K562 (cell line): Measurements from ENCODE around the gene PRKAA1. TPM values are rescaled to one million over a fixed set of nuclear protein-coding genes. Genes with fewer than 3 reads are reported as not detected.

Experiments used
- polyA plus RNA-seq, 8 experiments: library from polyadenylated mRNA; depleted of rRNA in 4 of 8; stranded (reverse) in 5 of 8; unstranded in 3 of 8; fragments of >200 nt; fragmentation: Nextera tagmentation in 2 of 8; fragmentation: Illumina TruSeq in 1 of 8; extraction: Ambion mirVana in 2 of 8; extraction: Trizol in 1 of 8; gene quantifications; 2 replicates each; pipeline versions ENCODE4 v1.2.1 to v1.2.3, GENCODE V29; 2011 to 2014; ENCODE audit warnings: inconsistent platforms in 1 of 8, missing spikeins in 1 of 8
- total RNA-seq, 7 experiments: library from RNA; depleted of rRNA in 6 of 7; stranded (reverse); fragments of >200 nt in 6 of 7; fragmentation: Illumina TruSeq in 2 of 7; extraction: Trizol in 2 of 7; gene quantifications; 2 replicates each; pipeline versions ENCODE4 v1.2.1 to v1.2.3, GENCODE V29; 2011 to 2021; ENCODE audit warnings: low replicate concordance in 1 of 7
- TF ChIP-seq, protein P1 (sequence below): fragments of 200-600 bp; sonication (generic); IDR thresholded peaks from one replicate; pipeline ENCODE4 v1.6.1; 2012; ENCODE audit warnings: mild to moderate bottlenecking, low read depth, low read length, inconsistent platforms
- TF ChIP-seq, protein P2 (sequence below): sonication (generic); formaldehyde crosslinking; IDR thresholded peaks from 2 replicates; pipeline ENCODE4 v1.8.1; 2023; ENCODE audit warnings: missing genetic modification reagents, mild to moderate bottlenecking, borderline replicate concordance

Gene PRKAA1
- total and polyA plus RNA-seq, 9 of the 15 experiments (the other 6 are each of a cell fraction or from before 2014, with no cell fraction given) = 24.5 to 84.0 (median 51.4) TPM

DNA sequence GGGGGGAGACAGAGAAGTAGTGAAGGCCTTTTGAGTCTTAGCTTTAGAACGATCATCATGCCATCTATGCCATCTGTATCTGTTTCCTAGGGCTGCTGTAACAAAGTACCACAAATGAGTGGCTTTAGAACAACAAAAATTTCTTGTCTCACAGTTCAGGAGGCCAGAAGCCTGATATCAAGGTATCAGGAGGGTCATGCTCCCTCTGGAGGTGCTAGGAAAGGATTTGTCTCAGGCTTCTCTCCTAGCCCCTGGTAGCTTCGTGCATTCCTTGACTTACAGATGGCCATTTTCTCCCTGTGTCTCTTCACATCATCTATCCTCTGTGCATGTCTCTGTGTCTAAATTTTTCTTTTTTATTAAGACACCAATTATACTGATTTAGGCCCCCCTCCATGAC lies 48.2 kb upstream of the PRKAA1 start (continued):
- TF ChIP-seq, protein P1, sequence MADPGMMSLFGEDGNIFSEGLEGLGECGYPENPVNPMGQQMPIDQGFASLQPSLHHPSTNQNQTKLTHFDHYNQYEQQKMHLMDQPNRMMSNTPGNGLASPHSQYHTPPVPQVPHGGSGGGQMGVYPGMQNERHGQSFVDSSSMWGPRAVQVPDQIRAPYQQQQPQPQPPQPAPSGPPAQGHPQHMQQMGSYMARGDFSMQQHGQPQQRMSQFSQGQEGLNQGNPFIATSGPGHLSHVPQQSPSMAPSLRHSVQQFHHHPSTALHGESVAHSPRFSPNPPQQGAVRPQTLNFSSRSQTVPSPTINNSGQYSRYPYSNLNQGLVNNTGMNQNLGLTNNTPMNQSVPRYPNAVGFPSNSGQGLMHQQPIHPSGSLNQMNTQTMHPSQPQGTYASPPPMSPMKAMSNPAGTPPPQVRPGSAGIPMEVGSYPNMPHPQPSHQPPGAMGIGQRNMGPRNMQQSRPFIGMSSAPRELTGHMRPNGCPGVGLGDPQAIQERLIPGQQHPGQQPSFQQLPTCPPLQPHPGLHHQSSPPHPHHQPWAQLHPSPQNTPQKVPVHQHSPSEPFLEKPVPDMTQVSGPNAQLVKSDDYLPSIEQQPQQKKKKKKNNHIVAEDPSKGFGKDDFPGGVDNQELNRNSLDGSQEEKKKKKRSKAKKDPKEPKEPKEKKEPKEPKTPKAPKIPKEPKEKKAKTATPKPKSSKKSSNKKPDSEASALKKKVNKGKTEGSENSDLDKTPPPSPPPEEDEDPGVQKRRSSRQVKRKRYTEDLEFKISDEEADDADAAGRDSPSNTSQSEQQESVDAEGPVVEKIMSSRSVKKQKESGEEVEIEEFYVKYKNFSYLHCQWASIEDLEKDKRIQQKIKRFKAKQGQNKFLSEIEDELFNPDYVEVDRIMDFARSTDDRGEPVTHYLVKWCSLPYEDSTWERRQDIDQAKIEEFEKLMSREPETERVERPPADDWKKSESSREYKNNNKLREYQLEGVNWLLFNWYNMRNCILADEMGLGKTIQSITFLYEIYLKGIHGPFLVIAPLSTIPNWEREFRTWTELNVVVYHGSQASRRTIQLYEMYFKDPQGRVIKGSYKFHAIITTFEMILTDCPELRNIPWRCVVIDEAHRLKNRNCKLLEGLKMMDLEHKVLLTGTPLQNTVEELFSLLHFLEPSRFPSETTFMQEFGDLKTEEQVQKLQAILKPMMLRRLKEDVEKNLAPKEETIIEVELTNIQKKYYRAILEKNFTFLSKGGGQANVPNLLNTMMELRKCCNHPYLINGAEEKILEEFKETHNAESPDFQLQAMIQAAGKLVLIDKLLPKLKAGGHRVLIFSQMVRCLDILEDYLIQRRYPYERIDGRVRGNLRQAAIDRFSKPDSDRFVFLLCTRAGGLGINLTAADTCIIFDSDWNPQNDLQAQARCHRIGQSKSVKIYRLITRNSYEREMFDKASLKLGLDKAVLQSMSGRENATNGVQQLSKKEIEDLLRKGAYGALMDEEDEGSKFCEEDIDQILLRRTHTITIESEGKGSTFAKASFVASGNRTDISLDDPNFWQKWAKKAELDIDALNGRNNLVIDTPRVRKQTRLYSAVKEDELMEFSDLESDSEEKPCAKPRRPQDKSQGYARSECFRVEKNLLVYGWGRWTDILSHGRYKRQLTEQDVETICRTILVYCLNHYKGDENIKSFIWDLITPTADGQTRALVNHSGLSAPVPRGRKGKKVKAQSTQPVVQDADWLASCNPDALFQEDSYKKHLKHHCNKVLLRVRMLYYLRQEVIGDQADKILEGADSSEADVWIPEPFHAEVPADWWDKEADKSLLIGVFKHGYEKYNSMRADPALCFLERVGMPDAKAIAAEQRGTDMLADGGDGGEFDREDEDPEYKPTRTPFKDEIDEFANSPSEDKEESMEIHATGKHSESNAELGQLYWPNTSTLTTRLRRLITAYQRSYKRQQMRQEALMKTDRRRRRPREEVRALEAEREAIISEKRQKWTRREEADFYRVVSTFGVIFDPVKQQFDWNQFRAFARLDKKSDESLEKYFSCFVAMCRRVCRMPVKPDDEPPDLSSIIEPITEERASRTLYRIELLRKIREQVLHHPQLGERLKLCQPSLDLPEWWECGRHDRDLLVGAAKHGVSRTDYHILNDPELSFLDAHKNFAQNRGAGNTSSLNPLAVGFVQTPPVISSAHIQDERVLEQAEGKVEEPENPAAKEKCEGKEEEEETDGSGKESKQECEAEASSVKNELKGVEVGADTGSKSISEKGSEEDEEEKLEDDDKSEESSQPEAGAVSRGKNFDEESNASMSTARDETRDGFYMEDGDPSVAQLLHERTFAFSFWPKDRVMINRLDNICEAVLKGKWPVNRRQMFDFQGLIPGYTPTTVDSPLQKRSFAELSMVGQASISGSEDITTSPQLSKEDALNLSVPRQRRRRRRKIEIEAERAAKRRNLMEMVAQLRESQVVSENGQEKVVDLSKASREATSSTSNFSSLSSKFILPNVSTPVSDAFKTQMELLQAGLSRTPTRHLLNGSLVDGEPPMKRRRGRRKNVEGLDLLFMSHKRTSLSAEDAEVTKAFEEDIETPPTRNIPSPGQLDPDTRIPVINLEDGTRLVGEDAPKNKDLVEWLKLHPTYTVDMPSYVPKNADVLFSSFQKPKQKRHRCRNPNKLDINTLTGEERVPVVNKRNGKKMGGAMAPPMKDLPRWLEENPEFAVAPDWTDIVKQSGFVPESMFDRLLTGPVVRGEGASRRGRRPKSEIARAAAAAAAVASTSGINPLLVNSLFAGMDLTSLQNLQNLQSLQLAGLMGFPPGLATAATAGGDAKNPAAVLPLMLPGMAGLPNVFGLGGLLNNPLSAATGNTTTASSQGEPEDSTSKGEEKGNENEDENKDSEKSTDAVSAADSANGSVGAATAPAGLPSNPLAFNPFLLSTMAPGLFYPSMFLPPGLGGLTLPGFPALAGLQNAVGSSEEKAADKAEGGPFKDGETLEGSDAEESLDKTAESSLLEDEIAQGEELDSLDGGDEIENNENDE = no peak
- TF ChIP-seq, protein P2, sequence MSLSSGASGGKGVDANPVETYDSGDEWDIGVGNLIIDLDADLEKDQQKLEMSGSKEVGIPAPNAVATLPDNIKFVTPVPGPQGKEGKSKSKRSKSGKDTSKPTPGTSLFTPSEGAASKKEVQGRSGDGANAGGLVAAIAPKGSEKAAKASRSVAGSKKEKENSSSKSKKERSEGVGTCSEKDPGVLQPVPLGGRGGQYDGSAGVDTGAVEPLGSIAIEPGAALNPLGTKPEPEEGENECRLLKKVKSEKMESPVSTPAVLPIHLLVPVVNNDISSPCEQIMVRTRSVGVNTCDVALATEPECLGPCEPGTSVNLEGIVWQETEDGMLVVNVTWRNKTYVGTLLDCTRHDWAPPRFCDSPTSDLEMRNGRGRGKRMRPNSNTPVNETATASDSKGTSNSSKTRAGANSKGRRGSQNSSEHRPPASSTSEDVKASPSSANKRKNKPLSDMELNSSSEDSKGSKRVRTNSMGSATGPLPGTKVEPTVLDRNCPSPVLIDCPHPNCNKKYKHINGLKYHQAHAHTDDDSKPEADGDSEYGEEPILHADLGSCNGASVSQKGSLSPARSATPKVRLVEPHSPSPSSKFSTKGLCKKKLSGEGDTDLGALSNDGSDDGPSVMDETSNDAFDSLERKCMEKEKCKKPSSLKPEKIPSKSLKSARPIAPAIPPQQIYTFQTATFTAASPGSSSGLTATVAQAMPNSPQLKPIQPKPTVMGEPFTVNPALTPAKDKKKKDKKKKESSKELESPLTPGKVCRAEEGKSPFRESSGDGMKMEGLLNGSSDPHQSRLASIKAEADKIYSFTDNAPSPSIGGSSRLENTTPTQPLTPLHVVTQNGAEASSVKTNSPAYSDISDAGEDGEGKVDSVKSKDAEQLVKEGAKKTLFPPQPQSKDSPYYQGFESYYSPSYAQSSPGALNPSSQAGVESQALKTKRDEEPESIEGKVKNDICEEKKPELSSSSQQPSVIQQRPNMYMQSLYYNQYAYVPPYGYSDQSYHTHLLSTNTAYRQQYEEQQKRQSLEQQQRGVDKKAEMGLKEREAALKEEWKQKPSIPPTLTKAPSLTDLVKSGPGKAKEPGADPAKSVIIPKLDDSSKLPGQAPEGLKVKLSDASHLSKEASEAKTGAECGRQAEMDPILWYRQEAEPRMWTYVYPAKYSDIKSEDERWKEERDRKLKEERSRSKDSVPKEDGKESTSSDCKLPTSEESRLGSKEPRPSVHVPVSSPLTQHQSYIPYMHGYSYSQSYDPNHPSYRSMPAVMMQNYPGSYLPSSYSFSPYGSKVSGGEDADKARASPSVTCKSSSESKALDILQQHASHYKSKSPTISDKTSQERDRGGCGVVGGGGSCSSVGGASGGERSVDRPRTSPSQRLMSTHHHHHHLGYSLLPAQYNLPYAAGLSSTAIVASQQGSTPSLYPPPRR (CRISPR knock-in tag) = no peak
